HG02623 (cell line): ENCODE results near the gene SLC26A11.
"Not testable (repeated sequence)": the region's sequence is repeated elsewhere in the genome, so short reads cannot be mapped to it uniquely, and the experiment has no call there.

Experiments used
- ATAC-seq: cut with Tn5 transposase; IDR thresholded peaks from one replicate; pipeline ENCODE4 v1.9.1; 2021; ENCODE audit warnings: moderate library complexity; ENCODE audit not compliant: unreplicated experiment

SLC26A11 gene

GRCh38 chr17:80259457-80260068, 39.3 kb downstream of the SLC26A11 start:
- ATAC-seq = no peak

GRCh38 chr17:80260069-80260535, 39.9 kb downstream of the SLC26A11 start:
- ATAC-seq = no peak

DNA sequence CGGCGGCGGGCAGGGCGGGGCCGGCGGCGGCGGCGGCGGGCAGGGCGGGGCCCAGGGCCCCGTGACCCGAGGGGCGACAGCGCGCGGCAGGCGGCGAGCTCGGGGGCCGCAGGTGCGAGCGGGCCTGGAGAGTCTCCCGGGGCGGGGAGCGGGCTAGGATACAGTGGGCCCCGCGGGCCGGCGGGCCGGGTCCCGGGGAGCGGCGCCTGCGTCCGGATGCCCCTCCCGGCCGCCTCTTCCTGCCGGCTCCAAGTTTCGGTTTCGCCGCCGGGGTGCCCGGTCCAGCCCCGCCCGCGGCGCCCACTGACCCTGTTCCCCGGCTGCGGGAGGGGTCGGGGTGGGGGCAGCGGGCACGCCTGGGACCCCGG, 40.5 kb downstream of the SLC26A11 start, which contains the start of gene RNF213:
Gene RNF213 (plus strand): TSS at position 62 of the 368 bp plus-strand sequence. CDS start 2,830 bp downstream, outside the sequence.
- no peak for ATAC-seq

GRCh38 chr17:80261159-80261894, 41.1 kb downstream of the SLC26A11 start:
- ATAC-seq = no peak

DNA sequence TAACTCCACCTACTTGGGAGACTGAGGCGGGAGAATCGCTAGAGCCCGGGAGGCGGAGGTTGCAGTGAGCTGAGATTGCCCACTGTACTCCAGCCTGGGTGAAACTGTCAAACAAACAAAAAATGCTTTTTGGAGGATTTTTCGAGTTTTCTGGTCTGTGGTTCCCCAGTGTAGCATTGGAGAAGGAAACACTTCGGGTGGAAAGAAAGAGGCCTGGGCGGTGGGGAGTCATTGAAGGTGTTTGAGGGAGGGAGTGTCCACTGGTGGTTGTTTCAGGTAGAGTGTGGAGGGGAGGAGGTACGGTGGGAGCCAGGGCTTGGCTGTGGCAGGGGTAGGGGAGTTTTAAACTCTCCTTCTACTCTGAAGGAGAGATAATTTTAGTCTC, 41.7 kb downstream of the SLC26A11 start:
- ATAC-seq = no peak

- ATAC-seq = no peak
Measured at GRCh38 chr17:80262291-80262690, 42.1 kb downstream of the SLC26A11 start.

DNA sequence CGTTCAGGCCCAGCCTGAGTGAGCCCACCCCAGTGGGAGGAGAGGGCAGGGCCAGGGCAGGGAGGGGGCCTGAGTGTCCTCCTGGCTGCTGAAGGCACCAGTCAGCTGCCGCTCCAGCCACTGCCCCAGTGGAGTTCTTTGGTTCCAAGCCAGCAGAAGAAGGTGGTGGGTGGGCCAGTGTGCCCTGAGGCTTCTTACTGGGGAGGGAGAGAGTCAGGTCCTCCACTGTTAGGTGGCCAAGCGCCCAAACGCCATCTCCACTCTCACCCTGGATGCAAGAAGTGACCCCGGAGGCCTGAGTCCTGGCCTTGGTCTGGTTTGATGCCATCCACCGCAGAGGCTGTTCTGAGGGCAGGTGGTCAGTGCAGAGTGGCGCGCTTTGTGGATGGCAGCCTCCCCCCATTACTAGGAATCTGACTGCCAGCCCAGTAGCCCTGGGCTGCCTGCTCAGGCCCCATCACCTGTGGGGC, 42.6 kb downstream of the SLC26A11 start:
- ATAC-seq = no peak

DNA sequence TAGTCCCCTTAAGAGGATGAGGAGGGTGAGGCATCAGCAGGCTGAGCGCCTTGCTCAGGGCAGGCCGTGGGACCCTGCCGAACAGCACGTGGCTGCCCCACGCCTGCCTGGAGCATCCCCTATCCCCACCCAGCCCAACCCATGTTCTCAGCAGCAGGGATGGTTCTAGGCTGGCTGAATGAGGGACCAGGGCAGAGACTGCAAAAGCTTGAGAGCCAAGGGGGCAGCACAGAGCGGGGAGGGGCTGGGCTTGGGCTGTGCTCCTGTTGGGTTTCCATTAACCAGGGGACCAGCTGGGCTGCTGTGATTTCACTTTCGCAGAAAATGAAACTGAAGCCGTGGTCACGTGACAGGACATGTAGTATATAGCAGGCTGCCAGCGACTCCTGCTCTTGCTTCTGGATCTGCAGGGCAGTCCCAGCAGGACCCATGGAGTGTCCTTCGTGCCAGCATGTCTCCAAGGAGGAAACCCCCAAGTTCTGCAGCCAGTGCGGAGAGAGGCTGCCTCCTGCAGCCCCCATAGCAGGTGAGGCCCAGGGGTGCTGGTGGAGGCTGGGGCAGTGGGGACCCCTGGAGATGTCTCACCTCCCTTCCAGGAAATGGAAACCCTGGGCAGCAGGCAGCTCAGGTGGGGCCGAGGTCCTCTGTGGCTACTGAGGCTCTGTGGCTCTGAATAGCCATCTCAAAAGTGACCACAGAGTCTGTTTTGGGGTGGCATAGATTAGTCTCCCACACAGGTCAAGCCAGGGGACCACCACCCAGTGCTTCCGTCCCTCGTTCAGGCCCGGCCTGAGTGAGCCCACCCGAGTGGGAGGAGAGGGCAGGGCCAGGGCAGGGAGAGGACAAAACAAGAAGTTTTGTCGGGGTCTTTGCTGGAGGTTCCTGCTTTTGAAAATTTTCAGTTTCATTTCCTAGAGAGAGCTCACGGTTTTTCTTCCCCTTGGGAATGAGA, 43.3 kb downstream of the SLC26A11 start:
- ATAC-seq = peak; percentile 37

DNA sequence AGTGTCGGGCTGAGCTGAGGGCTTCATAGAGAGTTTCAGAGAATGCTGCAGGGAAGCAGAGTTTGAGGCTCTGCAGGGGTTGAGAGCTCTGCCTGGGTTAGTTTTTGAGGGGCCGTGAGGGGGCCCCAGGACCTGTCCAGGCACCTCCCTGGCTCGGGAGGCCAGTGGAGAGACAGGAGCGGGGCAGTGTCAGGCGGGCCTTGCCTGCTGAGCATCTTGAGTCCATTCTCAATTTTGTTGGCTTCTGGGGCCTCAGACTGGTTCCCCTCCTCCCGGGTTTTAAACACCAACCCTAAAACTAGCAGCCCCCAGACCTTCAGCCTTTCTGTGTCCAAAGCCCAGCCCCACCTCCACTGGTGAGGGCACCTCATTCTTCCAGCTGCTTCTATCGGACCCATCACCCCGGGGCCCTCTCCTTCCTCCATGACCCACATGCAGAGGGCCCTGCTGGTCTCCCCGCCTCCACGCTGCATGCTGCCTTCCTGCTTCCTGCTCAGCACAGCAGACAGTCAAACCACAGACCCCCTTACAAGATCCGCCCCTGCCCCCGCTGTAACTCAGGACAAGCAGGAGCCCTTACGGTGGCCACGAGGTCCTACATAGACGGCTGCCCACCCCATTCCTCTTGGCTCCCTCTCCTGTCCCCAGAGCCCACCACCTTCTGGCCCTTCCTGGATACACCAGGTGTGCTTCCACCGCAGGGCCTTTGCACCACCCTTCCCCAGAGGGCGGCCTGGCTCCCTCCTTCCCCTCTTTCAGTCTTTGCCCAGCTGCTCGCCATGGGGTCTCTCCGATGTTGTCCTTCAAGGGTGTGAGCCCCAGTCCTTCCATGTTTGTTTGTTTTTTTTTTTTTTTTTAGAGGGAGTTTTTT, 44.2 kb downstream of the SLC26A11 start:
- ATAC-seq = no peak

DNA sequence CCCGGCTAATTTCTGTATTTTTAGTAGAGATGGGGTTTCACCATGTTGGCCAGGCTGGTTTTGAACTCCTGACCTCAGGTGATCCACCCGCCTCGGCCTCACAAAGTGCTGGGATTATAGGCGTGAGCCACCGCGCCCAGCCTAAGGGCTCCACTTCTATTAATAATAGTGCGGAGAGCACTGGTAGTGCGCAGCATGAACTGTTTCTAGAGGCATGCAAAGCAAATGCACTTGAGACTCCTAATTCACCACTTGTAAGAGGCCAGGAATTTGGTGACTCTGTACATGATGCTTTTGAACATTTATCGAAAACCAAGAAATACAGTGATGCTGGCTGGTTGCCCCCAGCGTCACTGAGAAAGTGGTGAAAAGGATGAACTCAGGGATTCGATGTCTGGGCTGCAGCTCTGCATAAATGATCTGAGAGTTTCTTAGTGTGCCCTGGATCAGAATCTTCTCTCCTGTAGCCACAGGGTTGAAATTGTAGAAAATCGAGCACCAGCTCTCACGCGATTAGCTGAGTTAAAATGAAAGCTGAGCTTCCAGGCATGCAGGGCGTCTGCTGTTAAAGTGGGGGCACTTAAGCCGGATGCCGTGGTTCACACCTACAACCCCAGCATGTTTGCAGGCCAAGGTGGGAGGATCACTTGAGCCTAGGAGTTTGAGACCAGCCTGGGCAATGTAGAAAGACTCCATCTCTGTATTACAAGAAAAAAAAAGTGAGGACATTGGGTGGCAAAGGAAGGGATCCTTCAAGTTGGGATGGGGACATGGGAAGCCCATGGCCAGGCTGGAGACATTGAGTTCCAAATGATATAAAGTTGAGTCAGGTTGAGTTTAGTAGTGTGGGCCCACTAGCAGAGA, 45.2 kb downstream of the SLC26A11 start:
- ATAC-seq = no peak

DNA sequence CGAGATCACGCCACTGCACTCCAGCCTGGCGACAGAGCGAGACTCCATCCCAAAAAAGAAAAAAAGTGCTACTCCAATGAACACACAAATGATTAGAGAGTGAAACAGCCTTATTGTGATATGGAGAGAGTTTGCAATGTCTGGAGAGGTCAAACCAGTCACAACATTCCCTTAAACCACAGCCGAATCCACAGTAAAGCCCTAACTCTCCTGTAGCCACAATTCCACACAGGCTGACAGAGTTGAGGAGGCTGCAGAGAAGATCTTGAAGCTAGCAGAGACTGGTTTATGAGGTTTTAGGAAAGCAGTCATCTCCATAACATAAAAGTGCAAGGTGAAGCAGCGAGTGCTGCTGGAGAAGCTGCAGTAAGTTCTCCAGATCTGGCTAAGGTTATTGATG, 47.2 kb downstream of the SLC26A11 start:
- no peak for ATAC-seq

DNA sequence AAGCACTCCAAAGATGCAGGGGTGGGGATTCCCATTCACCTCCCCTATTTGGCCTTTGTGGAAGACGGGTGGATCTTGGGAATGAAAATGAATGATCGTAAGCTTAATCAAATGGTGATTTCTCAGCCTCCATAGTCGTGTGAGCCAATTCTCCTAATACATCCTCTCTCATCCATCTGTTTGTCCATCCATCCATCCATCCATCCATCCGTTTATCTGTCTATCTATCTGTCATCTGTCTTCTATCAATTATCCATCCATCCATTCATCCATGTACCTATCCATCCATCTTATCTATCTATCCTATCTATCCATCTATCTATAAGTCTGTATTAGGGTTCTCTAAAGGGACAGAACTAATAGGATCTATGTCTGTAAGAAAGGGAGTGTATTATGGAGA, 48.2 kb downstream of the SLC26A11 start:
- ATAC-seq = no peak

- ATAC-seq = no peak
Measured at GRCh38 chr17:80269405-80269807, 49.2 kb downstream of the SLC26A11 start.

GRCh38 chr17:80270104-80270503, 49.9 kb downstream of the SLC26A11 start:
- no peak for ATAC-seq

GRCh38 chr17:80270836-80271235, 50.6 kb downstream of the SLC26A11 start:
- no peak for ATAC-seq

GRCh38 chr17:80272366-80272765, 52.1 kb downstream of the SLC26A11 start:
- no peak for ATAC-seq

- no peak for ATAC-seq
Measured at GRCh38 chr17:80274331-80274730, 54.1 kb downstream of the SLC26A11 start.

DNA sequence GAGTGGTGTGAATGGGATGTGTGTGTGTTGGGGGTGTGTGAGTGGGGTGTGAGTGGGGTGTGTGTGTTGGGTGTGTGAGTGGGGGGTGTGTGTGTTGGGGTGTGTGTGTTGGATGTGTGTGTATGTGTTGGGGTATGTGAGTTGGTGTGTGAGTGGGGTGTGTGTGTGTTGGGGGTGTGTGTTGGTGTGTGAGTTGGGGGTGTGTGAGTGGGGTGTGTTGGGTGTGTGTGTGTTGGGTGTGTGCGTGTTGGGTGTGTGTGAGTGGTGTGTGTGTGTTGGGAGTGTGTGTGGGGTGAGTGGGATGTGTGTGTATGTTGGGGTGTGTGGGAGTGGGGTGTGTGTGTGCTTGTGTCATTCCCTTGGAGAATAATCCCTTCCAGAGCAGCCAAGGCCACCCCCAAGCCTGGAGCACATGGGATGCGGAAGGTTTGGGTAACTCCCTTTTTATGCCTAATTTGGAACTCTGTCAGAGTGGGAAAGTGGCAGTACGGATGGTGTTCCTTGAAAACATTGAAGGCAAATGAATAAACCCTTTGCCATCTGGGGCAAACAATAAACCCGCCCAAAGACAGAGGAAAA, 54.7 kb downstream of the SLC26A11 start:
- ATAC-seq = no peak

- ATAC-seq = not testable (repeated sequence)
Measured at GRCh38 chr17:80275857-80276256, 55.6 kb downstream of the SLC26A11 start.
